HEK293 (cell line): ENCODE results near the gene MCRIP2.

ENCODE experiments used
- BCL11B ChIP-seq: fragments of 450-650 bp; formaldehyde crosslinking; IDR thresholded peaks from 2 replicates; pipeline ENCODE4 v1.5.1; 2016; ENCODE audit warnings: low read depth, missing biosample characterization, missing genetic modification characterization
- BCL6B ChIP-seq: fragments of 450-650 bp; formaldehyde crosslinking; IDR thresholded peaks from 2 replicates; pipeline ENCODE4 v1.5.1; 2017; ENCODE audit warnings: missing biosample characterization, missing genetic modification characterization
- GLIS1 ChIP-seq: fragments of 450-650 bp; formaldehyde crosslinking; IDR thresholded peaks from 2 replicates; pipeline ENCODE4 v1.5.1; 2016; ENCODE audit warnings: missing biosample characterization, missing genetic modification characterization
- GLIS2 ChIP-seq: fragments of 450-650 bp; formaldehyde crosslinking; IDR thresholded peaks from 2 replicates; pipeline ENCODE4 v1.5.1; 2016; ENCODE audit warnings: missing biosample characterization, missing genetic modification characterization
- KLF1 ChIP-seq: fragments of 450-650 bp; formaldehyde crosslinking; IDR thresholded peaks from 2 replicates; pipeline ENCODE4 v1.5.1; 2016; ENCODE audit warnings: missing biosample characterization, missing genetic modification characterization
- KLF10 ChIP-seq: fragments of 450-650 bp; IDR thresholded peaks from 2 replicates; pipeline ENCODE4 v1.5.1; 2018; ENCODE audit warnings: missing biosample characterization, mild to moderate bottlenecking, missing genetic modification characterization
- KLF8 ChIP-seq: fragments of 450-650 bp; formaldehyde crosslinking; IDR thresholded peaks from 2 replicates; pipeline ENCODE4 v1.5.1; 2016; ENCODE audit warnings: missing biosample characterization, missing genetic modification characterization
- PRDM6 ChIP-seq: fragments of 450-650 bp; formaldehyde crosslinking; IDR thresholded peaks from 2 replicates; pipeline ENCODE4 v1.5.1; 2017; ENCODE audit warnings: missing biosample characterization, missing genetic modification characterization
- WT1 ChIP-seq: fragments of 450-650 bp; formaldehyde crosslinking; IDR thresholded peaks from 2 replicates; pipeline ENCODE4 v1.5.1; 2016; ENCODE audit warnings: missing biosample characterization, missing genetic modification characterization
- ZBTB10 ChIP-seq: fragments of 450-650 bp; formaldehyde crosslinking; IDR thresholded peaks from 2 replicates; pipeline ENCODE4 v1.5.1; 2016; ENCODE audit warnings: missing biosample characterization, missing genetic modification characterization
- ZBTB8A ChIP-seq: fragments of 450-650 bp; formaldehyde crosslinking; IDR thresholded peaks from 2 replicates; pipeline ENCODE4 v1.5.1; 2016; ENCODE audit warnings: missing biosample characterization, missing genetic modification characterization
- ZFHX2 ChIP-seq: fragments of 450-650 bp; formaldehyde crosslinking; conservative IDR thresholded peaks from 2 replicates; pipeline ENCODE4 v1.5.1; 2016; ENCODE audit warnings: missing biosample characterization, missing genetic modification characterization
- ZFP37 ChIP-seq: fragments of 450-650 bp; formaldehyde crosslinking; IDR thresholded peaks from 2 replicates; pipeline ENCODE4 v1.5.1; 2016; ENCODE audit warnings: missing biosample characterization, missing genetic modification characterization
- ZFP69B ChIP-seq: fragments of 450-650 bp; formaldehyde crosslinking; IDR thresholded peaks from 2 replicates; pipeline ENCODE4 v1.5.1; 2016; ENCODE audit warnings: missing biosample characterization, missing genetic modification characterization
- ZNF121 ChIP-seq: fragments of 450-650 bp; formaldehyde crosslinking; IDR thresholded peaks from 2 replicates; pipeline ENCODE4 v1.5.1; 2016; ENCODE audit warnings: missing biosample characterization, missing genetic modification characterization
- ZNF146 ChIP-seq: fragments of 450-650 bp; formaldehyde crosslinking; IDR thresholded peaks from 2 replicates; pipeline ENCODE4 v1.5.1; 2016; ENCODE audit warnings: missing biosample characterization, missing genetic modification characterization
- ZNF169 ChIP-seq: fragments of 450-650 bp; formaldehyde crosslinking; IDR thresholded peaks from 2 replicates; pipeline ENCODE4 v1.5.1; 2016; ENCODE audit warnings: missing biosample characterization, missing genetic modification characterization
- ZNF311 ChIP-seq: fragments of 450-650 bp; formaldehyde crosslinking; IDR thresholded peaks from 2 replicates; pipeline ENCODE4 v1.5.1; 2017; ENCODE audit warnings: missing biosample characterization, missing genetic modification characterization, borderline replicate concordance
- ZNF324 ChIP-seq: fragments of 450-650 bp; formaldehyde crosslinking; IDR thresholded peaks from 2 replicates; pipeline ENCODE4 v1.5.1; 2016; ENCODE audit warnings: missing biosample characterization, missing genetic modification characterization
- ZNF341 ChIP-seq: fragments of 450-650 bp; formaldehyde crosslinking; IDR thresholded peaks from 2 replicates; pipeline ENCODE4; 2016; ENCODE audit warnings: low read depth, missing biosample characterization, missing genetic modification characterization
- ZNF549 ChIP-seq: fragments of 450-650 bp; IDR thresholded peaks from 2 replicates; pipeline ENCODE4 v1.5.1; 2018; ENCODE audit warnings: missing biosample characterization, missing genetic modification characterization, mild to moderate bottlenecking, inconsistent platforms, moderate library complexity
- ZNF558 ChIP-seq: fragments of 450-650 bp; formaldehyde crosslinking; IDR thresholded peaks from 2 replicates; pipeline ENCODE4 v1.5.1; 2016; ENCODE audit warnings: missing biosample characterization, missing genetic modification characterization
- ZNF610 ChIP-seq: fragments of 450-650 bp; formaldehyde crosslinking; IDR thresholded peaks from 2 replicates; pipeline ENCODE4 v1.5.1; 2016; ENCODE audit warnings: missing biosample characterization, missing genetic modification characterization, borderline replicate concordance
- ZNF621 ChIP-seq: fragments of 450-650 bp; formaldehyde crosslinking; IDR thresholded peaks from 2 replicates; pipeline ENCODE4 v1.5.1; 2017; ENCODE audit warnings: missing biosample characterization, missing genetic modification characterization
- ZNF626 ChIP-seq: fragments of 450-650 bp; sonication (Bioruptor Pico); formaldehyde crosslinking; IDR thresholded peaks from 2 replicates; pipeline ENCODE4 v1.5.1; 2018; ENCODE audit warnings: missing biosample characterization, missing genetic modification characterization, inconsistent platforms
- ZNF639 ChIP-seq: fragments of 450-650 bp; formaldehyde crosslinking; IDR thresholded peaks from 2 replicates; pipeline ENCODE4 v1.5.1; 2016; ENCODE audit warnings: missing biosample characterization, missing genetic modification characterization
- ZNF670 ChIP-seq: fragments of 450-650 bp; formaldehyde crosslinking; IDR thresholded peaks from 2 replicates; pipeline ENCODE4 v1.5.1; 2016; ENCODE audit warnings: missing biosample characterization, missing genetic modification characterization, low read depth
- ZNF692 ChIP-seq: fragments of 450-650 bp; formaldehyde crosslinking; IDR thresholded peaks from 2 replicates; pipeline ENCODE4 v1.5.1; 2016; ENCODE audit warnings: missing biosample characterization, missing genetic modification characterization
- ZNF747 ChIP-seq: fragments of 450-650 bp; formaldehyde crosslinking; IDR thresholded peaks from 2 replicates; pipeline ENCODE4 v1.5.1; 2016; ENCODE audit warnings: missing biosample characterization, missing genetic modification characterization
- ZNF777 ChIP-seq: fragments of 450-650 bp; formaldehyde crosslinking; IDR thresholded peaks from 2 replicates; pipeline ENCODE4 v1.5.1; 2017; ENCODE audit warnings: missing biosample characterization, missing genetic modification characterization, borderline replicate concordance
- ZXDB ChIP-seq: fragments of 450-650 bp; formaldehyde crosslinking; IDR thresholded peaks from 2 replicates; pipeline ENCODE4 v1.5.1; 2016; ENCODE audit warnings: missing biosample characterization, missing genetic modification characterization

Gene MCRIP2

GRCh38 chr16:683396-684070 is 41.9 kb downstream of the MCRIP2 start (continued):
- TF ChIP-seq ZNF558: no peak
- peak; percentile 48 for TF ChIP-seq WT1 (tag by site-specific recombination)
- TF ChIP-seq ZNF610 (tag by site-specific recombination): peak; percentile 45; the same call in 1 of the 2 replicates
- TF ChIP-seq ZNF146 (tag by site-specific recombination): no peak
- peak; percentile 90 for TF ChIP-seq BCL11B (tag by site-specific recombination)
- TF ChIP-seq ZNF121: peak; percentile 71; the same call in 1 of the 2 replicates
- TF ChIP-seq KLF8 (tag by site-specific recombination): peak; percentile 97
- no peak; the same call in 1 of the 2 replicates for TF ChIP-seq KLF10 (tag by site-specific recombination)
- no peak; the same call in none of the 2 replicates for TF ChIP-seq ZNF639 (tag by site-specific recombination)
- TF ChIP-seq ZFP37 (tag by site-specific recombination): peak; percentile 90; the same call in 1 of the 2 replicates
- TF ChIP-seq KLF1: peak; percentile 81
- TF ChIP-seq ZNF549: no peak
- TF ChIP-seq ZXDB (tag by site-specific recombination): peak; percentile 94
- no peak for TF ChIP-seq ZBTB10 (tag by site-specific recombination)
- peak; percentile 38 for TF ChIP-seq GLIS1 (tag by site-specific recombination)
- no peak for TF ChIP-seq ZNF777 (tag by site-specific recombination)
- TF ChIP-seq BCL6B (tag by site-specific recombination): no peak
- no peak for TF ChIP-seq ZNF626 (tag by site-specific recombination)
- TF ChIP-seq GLIS2: peak; percentile 68; the same call in 1 of the 2 replicates
- peak; percentile 68; the same call in 1 of the 2 replicates for TF ChIP-seq ZNF169 (tag by site-specific recombination)
- TF ChIP-seq ZBTB8A (tag by site-specific recombination): peak; percentile 4
- no peak for TF ChIP-seq ZNF311 (tag by site-specific recombination)
- peak; percentile 70 for TF ChIP-seq ZNF341 (tag by site-specific recombination)
- no peak for TF ChIP-seq ZNF670 (tag by site-specific recombination)
- TF ChIP-seq ZFHX2: peak; percentile 85
- no peak for TF ChIP-seq ZNF747 (tag by site-specific recombination)
- peak; percentile 88 for TF ChIP-seq ZFP69B (tag by site-specific recombination)
- no peak for TF ChIP-seq ZNF621
- no peak for TF ChIP-seq PRDM6 (tag by site-specific recombination)
- TF ChIP-seq ZNF324 (tag by site-specific recombination): peak; percentile 66; the same call in 1 of the 2 replicates
- TF ChIP-seq ZNF692 (tag by site-specific recombination): peak; percentile 89
